ENCODE measurements around the gene RFPL4A.

RFPL4A gene

GRCh38 chr19:55809381-55810058 lies 50.6 kb downstream of the RFPL4A start:
- DNase-seq (ENCODE audit: low read depth), result no peak

DNA sequence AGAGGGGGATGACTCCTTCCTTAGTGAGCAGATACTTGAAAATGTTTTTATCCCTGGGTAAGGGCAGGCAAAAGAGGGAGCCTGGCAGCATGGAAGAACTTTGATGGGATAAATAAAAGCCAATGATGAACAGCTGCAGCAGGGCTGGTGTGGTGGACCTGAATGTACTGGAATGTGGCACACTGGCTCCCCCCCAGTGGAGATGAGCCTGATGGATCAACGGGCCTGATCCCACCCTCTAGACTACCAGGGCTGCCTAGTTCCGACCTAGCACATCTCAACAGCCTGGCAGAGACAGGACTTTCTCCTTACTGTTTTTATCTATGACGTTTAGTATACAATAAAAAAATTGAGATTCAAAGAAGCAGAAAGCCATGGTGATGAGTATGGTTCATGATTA lies 52.4 kb downstream of the RFPL4A start:
- no peak for DNase-seq (ENCODE audit: low read depth)

GRCh38 chr19:55812449-55812848 lies 53.6 kb downstream of the RFPL4A start:
- no peak for DNase-seq (ENCODE audit: low read depth)

Measured in non-pigmented ciliary epithelial cell (primary cell).